SIG-M5 (cell line): ENCODE measurements around the gene RLN2.

Source experiments
- DNase-seq: peaks from one replicate; lab custom pipeline; 2025; lab: John Stamatoyannopoulos, UW

RLN2 gene

GRCh38 chr9:5265939-5266338 is 38.6 kb downstream of the RLN2 start:
- DNase-seq = no peak

GRCh38 chr9:5264219-5264595 is 40.3 kb downstream of the RLN2 start:
- no peak for DNase-seq

- DNase-seq = no peak
These were observed 40.9 kb downstream of the RLN2 start for GRCh38 chr9:5263351-5264218.
